Activated naive CD8-positive, alpha-beta T cell treated with anti-CD3 and anti-CD28 coated beads, Interleukin-2, amount 50 U/mL, for 16 hours (primary cell): ENCODE data around the gene UBTD1.
"Not testable (repeated sequence)": the region's sequence is repeated elsewhere in the genome, so short reads cannot be mapped to it uniquely, and the experiment has no call there.

Experiments
- DNase-seq: peaks from one replicate; pipeline ENCODE4 v3.0.0-alpha.2; 2020; ENCODE audit warnings: low read depth, low spot score

Gene UBTD1, protein sequence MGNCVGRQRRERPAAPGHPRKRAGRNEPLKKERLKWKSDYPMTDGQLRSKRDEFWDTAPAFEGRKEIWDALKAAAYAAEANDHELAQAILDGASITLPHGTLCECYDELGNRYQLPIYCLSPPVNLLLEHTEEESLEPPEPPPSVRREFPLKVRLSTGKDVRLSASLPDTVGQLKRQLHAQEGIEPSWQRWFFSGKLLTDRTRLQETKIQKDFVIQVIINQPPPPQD

DNA sequence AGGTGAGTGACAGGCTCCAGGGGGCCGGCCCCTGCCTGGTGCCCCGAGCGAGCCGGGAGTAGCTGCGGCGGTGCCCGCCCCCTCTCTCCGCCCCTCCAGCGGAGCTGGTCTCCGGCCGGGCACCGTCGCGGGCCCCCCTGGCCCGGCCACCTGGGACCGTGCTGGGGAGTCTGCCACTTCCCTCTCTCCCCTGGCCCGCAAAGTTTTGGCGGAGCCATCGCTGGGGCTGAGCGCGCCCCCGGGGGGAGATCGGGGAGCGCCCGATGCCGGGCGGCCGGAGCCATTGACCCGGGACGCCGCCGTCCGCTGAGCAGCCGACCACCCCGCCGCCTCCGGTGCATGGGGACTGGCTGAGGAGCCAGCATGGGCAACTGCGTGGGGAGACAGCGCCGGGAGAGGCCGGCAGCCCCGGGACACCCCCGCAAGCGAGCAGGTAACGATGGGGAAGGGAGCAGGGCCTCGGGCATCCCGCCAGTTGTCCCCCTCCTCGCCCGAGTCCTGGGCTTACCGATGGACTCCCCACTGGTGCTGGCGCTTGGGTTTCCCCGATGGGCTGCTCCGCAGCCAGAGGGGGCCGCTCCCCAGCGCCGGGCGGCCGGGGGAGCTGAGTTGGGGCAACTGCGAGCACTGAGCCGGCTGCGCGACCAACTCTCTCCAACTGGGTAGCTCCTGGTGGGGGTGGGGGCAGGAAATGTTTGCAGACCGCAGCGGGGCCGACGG lies at the start of gene UBTD1:
Gene UBTD1 (plus strand): TSS at position 84 of the 720 bp plus-strand sequence. CDS start 280 bp downstream, at position 364.
- DNase-seq = no peak

DNA sequence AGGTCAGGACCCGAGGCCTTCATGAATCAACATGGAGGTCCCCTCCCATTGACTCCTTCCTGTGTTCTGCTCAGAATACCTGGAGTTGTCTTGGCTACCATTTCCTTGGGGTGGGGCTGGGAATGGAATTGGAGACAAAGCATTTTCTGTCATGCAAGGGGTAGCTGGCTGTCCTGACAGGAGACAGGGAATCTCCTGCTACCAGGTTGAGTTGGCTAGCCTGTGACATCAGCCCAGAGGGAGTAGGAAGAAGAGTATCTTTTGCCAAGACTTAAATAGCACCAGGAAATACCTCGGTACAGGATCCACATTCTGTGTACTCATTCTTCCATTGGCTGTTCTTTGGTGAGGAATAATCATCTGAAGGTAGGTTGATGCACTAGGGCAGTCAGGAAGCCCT lies 47.9 kb upstream of the UBTD1 start:
- DNase-seq = no peak

DNA sequence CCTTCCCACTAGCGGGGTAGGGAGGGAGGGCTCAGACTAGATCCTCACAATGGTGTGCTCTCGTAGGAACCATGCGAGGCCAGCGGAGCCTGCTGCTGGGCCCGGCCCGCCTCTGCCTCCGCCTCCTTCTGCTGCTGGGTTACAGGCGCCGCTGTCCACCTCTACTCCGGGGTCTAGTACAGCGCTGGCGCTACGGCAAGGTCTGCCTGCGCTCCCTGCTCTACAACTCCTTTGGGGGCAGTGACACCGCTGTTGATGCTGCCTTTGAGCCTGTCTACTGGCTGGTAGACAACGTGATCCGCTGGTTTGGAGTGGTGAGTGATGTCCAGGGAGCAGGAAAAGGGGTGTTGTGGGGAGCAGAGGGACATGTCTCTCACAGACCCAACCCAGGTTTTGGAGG lies 47.1 kb upstream of the UBTD1 start:
- DNase-seq = no peak

DNA sequence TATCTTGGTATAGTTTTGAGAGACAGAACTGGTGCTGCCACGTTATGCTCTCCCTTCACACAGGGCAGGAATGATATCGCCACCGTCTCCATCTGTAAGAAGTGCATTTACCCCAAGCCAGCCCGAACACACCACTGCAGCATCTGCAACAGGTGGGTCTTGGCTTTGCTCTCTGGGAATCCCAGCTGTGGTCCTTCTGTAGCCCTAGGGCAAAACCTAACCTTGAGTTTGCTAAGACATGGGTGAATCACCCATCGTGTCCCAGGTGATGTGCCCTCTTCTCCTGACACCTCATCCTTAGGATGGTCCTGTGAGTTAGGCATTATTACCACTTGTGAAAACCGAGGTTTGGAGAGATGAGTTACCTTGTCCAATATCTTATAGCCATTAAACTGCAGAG lies 46.4 kb upstream of the UBTD1 start:
- no peak for DNase-seq

DNA sequence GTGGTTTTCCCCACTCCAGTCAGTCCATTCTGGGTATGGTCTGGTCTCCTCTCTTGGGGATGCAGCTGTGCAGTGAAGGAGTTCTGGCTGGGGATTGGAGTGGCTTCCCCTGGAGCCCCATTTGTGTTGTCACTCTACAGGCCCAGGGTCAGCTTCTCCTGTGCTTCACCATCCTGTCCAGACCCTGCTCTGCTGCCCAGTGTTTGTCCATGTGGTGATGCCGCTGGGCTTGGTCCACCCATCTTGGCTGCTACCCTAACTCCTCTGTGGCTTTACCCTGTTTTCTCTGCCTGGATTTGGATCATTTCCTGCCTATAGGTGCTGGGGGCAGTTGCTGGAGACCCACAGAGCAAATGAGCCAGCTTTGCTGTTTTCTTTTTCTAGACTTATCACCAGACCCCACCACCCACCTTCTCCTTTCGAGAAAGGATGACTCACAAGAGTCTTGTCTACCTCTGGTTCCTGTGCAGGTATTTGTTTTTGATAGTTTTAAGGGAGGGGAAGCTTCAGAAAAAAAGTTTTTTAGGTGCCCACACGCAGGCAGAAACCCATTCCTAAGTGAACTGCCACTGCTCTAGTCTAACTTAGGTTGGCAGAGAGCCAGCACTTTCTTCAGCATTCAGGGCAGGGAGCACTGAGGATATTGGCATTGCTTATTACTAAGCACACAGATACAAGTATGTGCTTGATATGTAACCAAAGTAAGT lies 44.2 kb upstream of the UBTD1 start:
- DNase-seq = no peak

DNA sequence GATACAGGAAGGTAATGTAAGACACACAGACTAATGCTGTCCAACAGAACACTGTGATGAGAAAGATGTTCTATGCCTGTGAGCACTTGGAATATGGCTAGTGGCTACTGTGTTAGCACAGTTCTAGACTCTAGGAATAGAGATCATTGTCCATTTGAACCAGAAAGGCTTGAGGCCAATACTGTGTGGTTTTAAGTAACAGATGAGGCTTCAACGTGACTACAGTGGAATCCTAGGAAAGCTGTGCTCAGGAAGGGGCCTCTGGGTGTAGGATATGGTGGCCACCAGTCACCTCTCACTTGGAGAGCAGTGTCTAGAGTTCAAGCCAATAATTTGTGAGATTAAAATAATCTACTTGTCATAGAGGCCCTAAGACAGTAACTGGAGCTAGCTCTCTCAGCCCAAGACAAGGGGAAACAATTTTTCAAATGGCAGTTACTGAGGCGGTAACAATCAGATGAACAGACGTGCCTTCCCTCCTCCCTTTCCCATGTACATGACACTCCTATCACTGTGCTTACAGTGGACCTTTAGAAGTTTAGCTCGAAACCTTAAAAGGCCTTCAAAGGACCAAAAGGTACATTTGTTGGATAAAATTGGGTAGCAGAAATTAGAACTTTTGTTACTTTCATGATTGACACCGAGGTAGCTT lies 42.6 kb upstream of the UBTD1 start:
- DNase-seq = no peak

DNA sequence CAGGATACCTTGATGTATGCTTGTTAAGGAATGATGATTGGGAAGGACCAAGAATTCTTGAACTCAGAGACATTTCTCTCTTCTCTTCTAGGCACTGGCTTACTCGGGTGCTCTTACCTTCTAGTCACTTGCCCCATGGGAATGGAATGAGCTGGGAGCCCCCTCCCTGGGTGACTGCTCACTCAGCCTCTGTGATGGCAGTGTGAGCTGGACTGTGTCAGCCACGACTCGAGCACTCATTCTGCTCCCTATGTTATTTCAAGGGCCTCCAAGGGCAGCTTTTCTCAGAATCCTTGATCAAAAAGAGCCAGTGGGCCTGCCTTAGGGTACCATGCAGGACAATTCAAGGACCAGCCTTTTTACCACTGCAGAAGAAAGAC lies 42.0 kb upstream of the UBTD1 start:
- DNase-seq = no peak

DNA sequence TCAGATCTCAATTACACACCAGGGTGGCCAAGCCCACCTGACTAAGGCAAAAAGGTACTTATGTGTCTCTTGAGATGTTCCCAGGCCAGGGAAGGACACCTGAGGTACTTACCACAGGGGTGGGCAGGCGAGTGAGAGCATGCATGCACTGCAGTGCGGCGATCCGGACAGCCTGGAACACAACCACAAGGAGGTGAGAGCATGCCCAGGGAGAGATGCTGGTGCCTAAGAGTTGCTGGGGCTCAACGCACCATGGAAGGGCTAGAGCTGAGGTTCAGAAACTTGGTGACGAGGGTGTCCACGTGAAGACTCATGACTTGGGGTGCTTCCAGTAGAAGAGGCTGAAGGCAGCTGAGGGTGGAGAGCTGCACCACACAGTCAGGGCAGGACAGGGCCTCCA lies 39.6 kb upstream of the UBTD1 start:
- no peak for DNase-seq

DNA sequence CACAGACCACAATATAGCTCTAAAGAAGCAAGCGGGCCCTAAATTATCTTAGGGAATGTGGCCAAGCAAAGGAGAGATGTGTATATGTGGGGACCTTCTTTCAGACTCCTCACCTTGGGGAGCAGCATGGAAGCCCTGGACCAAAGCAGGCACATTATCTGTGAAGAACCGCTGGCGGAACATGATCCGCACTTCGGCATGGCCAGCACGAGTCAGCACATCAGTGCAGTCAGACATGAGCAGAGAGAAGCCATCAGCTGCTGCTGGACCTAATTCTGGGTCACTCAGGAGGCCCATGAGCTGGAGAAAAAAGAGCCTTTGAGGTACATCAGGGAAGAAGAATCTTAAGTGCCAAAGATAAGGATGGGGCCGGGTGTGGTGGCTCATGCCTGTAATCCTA lies 38.8 kb upstream of the UBTD1 start:
- no peak for DNase-seq

DNA sequence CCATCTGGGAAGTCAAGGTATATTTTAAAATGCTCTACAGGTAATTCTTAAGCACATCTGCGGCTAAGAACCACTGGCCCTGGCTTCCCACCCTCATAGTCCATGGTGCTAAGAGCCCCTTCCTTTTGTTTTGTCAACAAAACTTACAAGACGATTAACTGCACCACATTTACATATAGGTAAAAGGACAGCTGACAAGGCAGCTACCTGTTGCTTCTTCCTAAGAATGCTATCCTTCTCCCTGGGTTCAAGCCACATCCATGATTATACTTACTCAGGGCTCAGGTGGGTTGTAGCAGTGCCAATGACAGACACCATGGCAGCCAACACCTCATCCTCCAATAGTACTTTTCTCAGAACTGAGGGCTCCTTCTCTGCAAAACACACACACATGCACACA lies 36.4 kb upstream of the UBTD1 start:
- DNase-seq = no peak

DNA sequence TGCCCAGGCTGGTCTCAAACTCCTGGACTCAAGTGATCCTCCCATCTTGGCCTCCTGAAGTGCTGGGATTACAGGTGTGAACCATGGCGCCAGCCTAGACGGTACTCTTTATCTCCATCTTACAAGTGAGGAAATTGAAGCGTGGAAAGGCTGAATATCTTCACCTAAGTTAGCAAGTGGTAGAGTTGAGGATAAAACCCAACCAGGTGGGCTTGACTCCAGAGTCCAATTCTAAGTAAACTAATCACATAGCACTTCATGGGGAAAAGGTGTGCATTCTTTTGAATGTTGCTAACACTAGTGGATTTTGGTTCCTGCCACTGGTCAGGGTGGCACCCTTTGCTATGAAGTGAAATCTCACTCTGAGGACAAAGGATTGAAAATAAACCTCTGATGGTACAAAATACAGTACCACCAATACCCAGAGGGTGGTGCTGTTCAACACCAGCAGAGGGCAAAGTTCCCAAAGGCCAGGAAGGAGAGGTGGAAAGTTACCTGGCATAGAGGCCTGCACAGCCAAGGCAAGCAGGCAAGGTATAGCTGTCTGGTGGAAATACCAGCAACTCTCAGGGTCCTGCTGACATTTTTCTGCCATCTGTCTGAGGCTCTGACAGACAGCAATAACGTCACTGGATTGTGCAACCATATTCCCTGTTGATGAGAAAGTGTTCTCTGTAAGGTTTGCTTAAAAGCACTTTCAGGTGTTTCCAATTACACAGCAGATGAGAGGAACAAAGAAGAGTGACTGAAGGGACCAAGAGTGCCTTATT lies 35.2 kb upstream of the UBTD1 start:
- DNase-seq = no peak

DNA sequence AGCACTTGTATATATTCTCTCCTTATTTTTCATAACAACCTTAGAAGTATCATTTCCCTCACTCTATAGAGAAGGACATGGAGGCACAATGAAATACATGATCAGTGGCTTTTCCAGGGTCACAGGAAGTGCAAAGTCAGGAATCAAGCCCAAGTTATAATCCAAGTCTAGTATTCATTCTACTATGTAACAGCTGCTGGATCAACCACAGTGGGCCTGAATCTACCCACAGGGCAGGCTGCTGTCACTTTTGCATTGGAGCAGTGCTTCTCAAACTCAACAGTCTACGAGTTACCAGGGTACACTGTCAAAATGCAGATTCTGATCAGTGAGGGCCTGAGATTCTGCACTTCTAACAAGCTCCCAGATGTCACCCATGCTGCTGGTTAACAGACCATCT lies 34.5 kb upstream of the UBTD1 start:
- DNase-seq = no peak

DNA sequence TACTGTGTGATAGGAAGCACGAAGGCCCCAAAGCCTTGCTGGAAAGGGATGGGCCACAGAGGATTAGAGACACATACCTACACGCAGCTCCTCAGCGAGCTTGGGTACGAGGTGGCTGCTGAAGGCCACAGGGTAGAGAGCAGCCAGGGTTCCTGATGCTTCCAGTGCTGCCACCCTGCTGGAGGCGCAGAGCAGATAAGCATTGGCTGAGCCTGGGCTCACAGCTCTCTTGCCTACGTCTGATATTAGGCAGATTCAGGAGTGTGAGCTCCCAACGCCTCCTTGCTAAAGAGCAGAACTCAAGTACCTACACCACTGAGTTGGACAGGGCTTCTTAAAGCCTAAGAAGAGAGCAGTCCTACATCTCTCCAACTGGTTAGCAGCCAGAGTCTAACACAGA lies 32.7 kb upstream of the UBTD1 start:
- DNase-seq = no peak

DNA sequence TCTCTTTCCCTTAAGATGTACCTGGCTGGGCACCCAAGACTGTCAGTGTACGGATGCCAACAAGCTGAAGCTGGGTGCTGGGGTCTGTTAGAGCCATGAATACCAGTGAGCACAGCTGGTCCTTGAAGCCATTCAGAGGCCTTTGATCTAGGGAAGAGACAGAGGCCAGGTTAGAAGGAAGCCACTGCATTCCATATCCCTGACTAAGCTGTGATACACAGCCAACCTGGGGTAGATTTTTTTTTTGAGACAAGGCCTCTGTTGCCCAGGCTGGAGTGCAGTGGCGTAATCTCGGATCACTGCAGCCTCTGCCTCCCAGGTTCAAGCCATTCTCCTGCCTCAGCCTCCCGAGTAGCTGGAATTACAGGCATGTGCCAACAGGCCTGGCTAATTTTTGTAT lies 32.0 kb upstream of the UBTD1 start:
- DNase-seq = no peak

DNA sequence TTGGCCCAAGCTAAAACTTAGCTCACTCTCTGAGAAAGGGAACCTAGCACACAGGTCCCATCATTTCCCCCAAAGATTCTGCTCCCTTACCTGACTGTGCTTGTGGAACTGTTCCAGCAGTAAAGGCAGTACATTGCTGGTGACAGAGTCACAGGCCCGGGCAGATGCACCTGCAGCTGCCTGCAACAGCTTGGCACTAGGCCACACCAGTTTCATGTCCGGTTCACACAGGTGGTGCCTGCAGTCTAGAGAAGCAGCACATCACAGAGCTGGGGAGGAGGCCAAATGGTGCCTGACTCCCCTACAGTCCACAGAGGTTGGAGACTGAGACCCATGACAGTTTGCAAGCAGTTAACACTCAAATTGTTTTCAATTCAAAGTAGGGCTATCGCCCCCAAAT lies 30.6 kb upstream of the UBTD1 start:
- DNase-seq = no peak

DNA sequence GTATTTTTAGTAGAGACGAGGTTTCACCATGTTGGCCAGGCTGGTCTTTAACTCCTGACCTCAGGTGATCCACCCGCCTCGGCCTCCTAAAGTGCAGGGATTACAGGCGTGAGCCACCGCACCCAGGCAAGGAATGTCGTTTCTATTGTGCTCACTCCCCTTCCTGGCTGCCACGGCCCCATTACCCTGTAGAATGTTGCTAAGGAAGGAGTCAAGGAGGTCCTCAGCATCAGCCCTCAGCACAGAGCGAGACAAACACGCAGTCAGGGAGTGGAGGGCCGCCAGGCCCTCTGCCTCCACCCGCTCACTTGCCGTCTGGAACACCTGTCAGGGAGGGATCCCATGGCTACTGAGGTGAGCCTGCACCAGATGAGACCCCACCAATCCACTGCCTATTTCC lies 29.9 kb upstream of the UBTD1 start:
- not testable (repeated sequence) for DNase-seq

DNA sequence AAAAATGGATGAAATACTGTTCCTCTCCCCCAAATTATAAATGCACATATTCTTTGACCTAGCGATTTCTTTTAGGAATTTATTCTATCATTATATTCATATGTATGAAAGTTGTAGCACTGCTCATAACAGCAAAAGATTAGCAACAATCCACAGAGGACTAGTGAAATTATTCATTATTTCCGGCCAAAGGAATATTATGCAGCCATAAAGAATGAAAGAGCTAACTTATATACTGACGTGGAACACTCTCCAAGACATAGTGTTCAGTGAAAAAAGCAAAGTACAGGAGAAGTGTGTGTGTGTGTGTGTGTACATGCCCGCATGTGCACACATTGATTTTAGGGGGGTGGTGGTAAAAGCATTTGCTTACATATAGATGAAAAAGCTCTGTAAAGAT lies 23.8 kb upstream of the UBTD1 start:
- DNase-seq = no peak

DNA sequence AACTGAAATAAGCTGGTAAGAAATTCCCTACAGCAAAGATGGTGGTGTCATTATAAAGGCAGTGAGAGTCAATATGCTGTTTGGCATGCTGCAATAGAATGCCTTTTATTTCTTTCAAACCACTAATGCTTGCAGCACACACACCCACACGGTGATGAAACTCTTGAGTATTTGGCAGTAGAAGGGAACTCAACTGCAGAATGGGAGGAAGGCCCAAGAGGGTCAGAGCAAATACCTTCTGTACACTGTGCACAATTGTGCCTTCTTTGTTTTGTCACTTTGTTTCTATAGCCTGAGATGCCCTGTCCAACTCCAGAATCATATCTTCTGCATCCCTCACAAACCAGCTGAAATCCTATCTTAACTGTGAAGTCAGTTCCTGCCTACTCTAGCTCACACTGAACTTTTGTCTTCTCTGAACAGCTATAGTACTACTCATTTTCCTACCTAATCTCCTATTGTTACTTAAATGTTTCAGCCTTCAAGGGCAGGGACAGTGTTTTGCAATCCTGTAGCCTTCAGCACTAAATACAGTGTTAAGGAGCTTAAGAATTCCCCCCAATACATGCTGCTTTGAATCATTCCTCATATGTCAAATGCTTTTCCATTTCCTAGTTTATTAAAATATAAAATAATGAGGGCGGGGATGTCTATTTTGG lies 22.7 kb upstream of the UBTD1 start:
- no peak for DNase-seq

DNA sequence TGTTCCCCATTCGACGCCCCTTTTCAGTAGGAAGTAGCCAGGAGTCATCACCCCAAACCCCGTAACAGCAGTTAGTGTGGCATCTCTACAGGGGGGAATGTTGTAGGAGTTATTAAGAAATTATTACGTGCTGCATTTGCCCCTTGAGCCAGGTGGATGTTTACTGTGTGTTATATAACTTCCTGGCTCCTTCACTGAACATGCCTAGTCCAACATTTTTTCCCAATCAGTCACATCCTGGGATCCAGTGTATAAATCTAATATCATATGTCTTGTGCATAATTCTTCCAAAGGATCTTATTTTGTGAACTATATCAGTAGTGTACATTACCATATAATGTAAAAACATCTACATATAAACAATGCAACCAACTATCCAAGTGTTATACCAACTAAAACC lies 19.3 kb upstream of the UBTD1 start:
- not testable (repeated sequence) for DNase-seq

DNA sequence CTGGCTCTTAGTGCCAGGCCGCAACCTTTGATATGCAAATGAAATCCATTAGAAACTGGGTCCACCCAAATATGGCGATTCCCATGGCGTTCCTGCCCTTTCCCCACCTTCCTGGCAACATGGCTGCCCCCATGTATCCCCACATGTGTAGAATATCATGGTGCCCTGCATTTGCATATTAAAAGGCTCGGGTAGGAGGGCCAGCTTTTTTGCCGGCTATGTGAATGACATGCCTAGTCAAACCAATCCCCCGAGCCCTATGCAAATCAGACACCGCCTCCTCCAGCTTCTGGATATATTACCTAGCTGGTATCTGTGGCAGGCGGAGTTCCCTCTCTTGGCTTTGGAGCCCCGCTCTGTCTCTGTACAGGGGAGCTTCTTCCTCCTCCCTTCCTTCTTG lies 18.8 kb upstream of the UBTD1 start:
- no peak for DNase-seq

DNA sequence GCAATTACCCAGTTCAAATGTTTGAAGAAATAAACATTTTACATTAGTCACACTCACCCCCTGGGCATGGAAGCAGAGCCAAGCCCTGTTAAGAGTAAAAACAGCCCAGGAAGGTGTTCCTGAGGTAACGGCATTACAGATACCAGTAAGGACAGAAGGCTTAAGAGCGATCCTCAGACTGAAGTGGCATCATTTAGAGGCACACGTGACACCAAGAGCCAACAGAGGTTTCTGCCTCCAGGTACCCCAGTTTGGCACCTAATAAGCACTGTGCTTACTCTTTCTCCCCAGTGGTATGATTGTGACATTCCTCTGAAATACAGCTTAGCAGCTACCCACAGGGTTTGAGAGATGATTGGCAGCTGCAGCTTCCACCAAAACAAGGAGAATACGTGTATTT lies 17.7 kb upstream of the UBTD1 start:
- no peak for DNase-seq
